NT2/D1 (cell line): ENCODE results near the gene H2AZ2.

Experiments used
- SUZ12 ChIP-seq: IDR thresholded peaks from 2 replicates; pipeline ENCODE4 v1.6.1; 2011; ENCODE audit not compliant: insufficient read length, insufficient read depth; ENCODE audit errors: extremely low read depth
- YY1 ChIP-seq: IDR thresholded peaks from 2 replicates; pipeline ENCODE4 v1.6.1; 2011; ENCODE audit not compliant: insufficient read length, insufficient read depth
- ZNF274 ChIP-seq: IDR thresholded peaks from 2 replicates; pipeline ENCODE4 v1.6.1; 2011; ENCODE audit warnings: mild to moderate bottlenecking, low read depth, low read length

DNA sequence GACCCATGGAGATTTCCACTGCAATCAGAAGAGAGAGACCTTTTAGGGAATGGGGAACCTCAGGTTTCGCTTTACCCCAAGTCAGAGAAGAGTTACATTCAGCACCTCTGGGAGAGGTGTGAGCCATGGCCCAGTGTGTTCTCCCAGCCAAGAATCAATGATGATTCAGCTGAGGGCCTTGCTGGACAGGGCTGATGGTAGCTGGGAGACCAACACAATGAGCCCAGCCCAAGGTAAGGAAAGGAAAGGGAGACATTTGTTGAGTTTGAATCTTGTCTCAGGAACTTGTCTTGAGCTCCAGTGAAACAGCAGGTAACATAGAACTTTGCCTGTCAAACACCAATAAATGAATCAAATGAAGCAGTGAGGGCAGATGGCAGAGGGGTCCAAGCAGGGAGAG is 65.4 kb downstream of the H2AZ2 start:
- TF ChIP-seq YY1 (no peak), SUZ12 (no peak), ZNF274 (no peak)
